GM08714 (cell line): ENCODE data around the gene MARF1.
"Not testable (repeated sequence)": the region's sequence is repeated elsewhere in the genome, so short reads cannot be mapped to it uniquely, and the experiment has no call there.

Experiments
- H3K4me3 ChIP-seq: fragments of 200-500 bp; sonication (Bioruptor generic); 2 replicates; pipeline ENCODE4 v1.5.1; 2014; ENCODE audit warnings: mild to moderate bottlenecking, low read length, inconsistent platforms
- ZNF274 ChIP-seq: IDR thresholded peaks from 2 replicates; pipeline ENCODE4 v1.6.1; 2012; ENCODE audit warnings: mild to moderate bottlenecking, low read depth, low read length

Gene MARF1

GRCh38 chr16:15660203-15660601, 17.2 kb upstream of the MARF1 start:
- no peak for TF ChIP-seq ZNF274
- H3K4me3 ChIP-seq = no peak overlapping the region

- no peak for TF ChIP-seq ZNF274
- no peak overlapping the region; the same call in 1 of the 2 replicates for H3K4me3 ChIP-seq
These were observed 15.6 kb upstream of the MARF1 start for GRCh38 chr16:15658556-15658955.

- no peak overlapping the region for H3K4me3 ChIP-seq
- TF ChIP-seq ZNF274 = no peak
These were observed 15.2 kb upstream of the MARF1 start for GRCh38 chr16:15658149-15658548.

GRCh38 chr16:15655561-15655960, 12.6 kb upstream of the MARF1 start:
- not testable (repeated sequence) for H3K4me3 ChIP-seq

GRCh38 chr16:15654591-15654990, 11.6 kb upstream of the MARF1 start:
- no peak for TF ChIP-seq ZNF274
- no peak overlapping the region for H3K4me3 ChIP-seq

- no peak for TF ChIP-seq ZNF274
- no peak overlapping the region for H3K4me3 ChIP-seq
These were observed 10.3 kb upstream of the MARF1 start for GRCh38 chr16:15653227-15653626.

- TF ChIP-seq ZNF274 = no peak
- H3K4me3 ChIP-seq = no peak overlapping the region; the same call in 1 of the 2 replicates
These were observed 9.5 kb upstream of the MARF1 start for GRCh38 chr16:15652293-15653001.

GRCh38 chr16:15650698-15651171, 7.8 kb upstream of the MARF1 start:
- TF ChIP-seq ZNF274 = no peak

GRCh38 chr16:15650019-15650697, 7.2 kb upstream of the MARF1 start, which contains the start of gene NDE1:
TSS of gene NDE1 (plus strand) at chr16:15650245. CDS start at chr16:15664779, 14,534 bp downstream.
- TF ChIP-seq ZNF274 = no peak
- peak within 1 kb of the TSS; percentile 83 for H3K4me3 ChIP-seq

More at GRCh38 chr16:15650698-15651171, 7.8 kb upstream of the MARF1 start:
- H3K4me3 ChIP-seq = peak overlapping the region; percentile 83

- H3K4me3 ChIP-seq = peak overlapping the region; percentile 47; the same call in 1 of the 2 replicates
- no peak for TF ChIP-seq ZNF274
These were observed 6.7 kb upstream of the MARF1 start for GRCh38 chr16:15649727-15650018.

GRCh38 chr16:15649311-15649710, 6.4 kb upstream of the MARF1 start:
- H3K4me3 ChIP-seq = peak overlapping the region; percentile 47; the same call in 1 of the 2 replicates

GRCh38 chr16:15648135-15648730, 5.3 kb upstream of the MARF1 start:
- no peak overlapping the region for H3K4me3 ChIP-seq
- TF ChIP-seq ZNF274 = no peak

GRCh38 chr16:15647294-15648014, 4.5 kb upstream of the MARF1 start:
- no peak for TF ChIP-seq ZNF274
- no peak overlapping the region for H3K4me3 ChIP-seq

GRCh38 chr16:15646557-15647293, 3.8 kb upstream of the MARF1 start:
- H3K4me3 ChIP-seq = not testable (repeated sequence)

GRCh38 chr16:15644962-15645465, 2.1 kb upstream of the MARF1 start:
- H3K4me3 ChIP-seq = not testable (repeated sequence)
